GOT3 (cell line): Measurements from ENCODE around the gene GCGR.

Source experiments
- DNase-seq: peaks from one replicate; lab custom pipeline; 2025; ENCODE audit warnings: mixed read lengths; lab: John Stamatoyannopoulos, UW

The GCGR gene

GRCh38 chr17:81846743-81847689 is 43.1 kb downstream of the GCGR start:
- DNase-seq: no peak

GRCh38 chr17:81849457-81849856 is 45.5 kb downstream of the GCGR start:
- DNase-seq: no peak

DNA sequence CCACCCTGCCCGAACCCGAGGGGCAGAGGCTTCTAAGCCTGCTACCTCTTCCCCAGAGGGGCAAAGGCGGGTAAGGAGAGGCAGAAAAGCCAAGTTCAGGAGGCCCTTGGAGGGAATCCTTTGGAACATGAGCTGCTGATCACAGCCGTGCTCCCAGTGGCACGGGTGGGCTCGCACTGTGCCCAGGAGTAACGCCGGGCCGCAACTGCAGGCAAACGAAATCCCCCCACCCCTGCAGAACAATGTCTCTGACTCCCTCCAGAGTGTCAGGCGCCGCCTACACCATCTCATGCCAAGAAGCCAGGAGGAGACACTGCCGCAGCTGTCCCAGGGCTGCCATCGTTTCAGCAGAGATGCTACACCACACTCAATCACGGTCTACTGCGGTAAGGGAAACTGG is 47.5 kb downstream of the GCGR start:
- DNase-seq: no peak

DNA sequence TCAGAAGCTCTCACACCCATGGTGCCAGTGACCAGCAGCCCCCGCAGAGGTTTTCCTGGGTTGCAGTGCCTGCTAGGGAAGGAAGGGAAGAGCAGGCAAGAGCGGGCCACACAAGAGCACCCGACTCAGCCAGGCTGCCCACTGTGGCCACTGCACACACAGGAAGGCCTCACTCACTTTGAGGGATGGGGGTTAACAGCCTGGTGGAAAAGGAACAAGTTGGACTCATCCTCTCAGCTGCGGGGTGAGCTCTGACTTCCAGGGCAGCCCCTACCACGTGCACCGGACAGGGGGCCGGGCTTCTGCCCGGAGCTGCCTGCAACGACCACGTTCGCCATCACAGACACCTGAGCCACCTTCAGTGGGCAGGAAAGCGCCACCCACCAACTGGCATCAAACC is 48.3 kb downstream of the GCGR start:
- no peak for DNase-seq

GRCh38 chr17:81854974-81855774 is 51.2 kb downstream of the GCGR start:
- no peak for DNase-seq

DNA sequence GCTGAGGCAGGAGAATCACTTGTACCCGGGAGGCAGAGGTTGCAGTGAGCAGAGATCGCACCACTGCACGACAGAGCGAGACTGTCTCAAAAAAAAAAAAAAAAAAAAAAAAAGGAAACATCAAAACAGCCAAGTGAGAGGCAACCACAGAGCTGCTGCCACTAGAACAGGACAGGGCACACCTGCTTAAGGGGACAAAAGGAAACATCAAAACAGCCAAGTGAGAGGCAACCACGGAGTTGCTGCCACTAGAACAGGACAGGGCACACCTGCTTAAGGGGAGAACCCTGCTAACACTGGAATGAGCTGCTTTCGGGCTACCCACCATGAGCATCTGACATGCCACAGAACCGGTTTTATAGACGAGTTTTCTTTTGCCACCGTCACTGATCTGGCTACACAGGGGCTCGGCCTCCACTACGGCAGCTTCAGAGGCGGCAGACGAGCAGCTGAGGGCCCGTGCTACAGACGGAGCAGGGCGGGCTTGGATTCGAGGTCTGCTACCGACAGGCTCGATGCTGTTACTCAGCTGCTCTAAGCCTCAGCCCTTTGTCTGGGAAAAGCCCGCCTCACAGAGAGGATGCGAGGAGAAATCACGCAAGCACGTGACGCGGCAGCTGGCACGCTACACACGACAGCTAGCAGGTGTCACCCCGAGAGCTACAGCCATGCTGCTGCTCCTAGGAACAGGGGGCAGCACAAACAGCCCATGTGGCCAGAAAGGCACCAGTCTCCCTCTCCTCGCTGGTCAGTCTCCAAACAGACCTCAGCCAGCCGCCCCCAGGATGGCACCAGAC is 54.4 kb downstream of the GCGR start:
- DNase-seq: no peak

DNA sequence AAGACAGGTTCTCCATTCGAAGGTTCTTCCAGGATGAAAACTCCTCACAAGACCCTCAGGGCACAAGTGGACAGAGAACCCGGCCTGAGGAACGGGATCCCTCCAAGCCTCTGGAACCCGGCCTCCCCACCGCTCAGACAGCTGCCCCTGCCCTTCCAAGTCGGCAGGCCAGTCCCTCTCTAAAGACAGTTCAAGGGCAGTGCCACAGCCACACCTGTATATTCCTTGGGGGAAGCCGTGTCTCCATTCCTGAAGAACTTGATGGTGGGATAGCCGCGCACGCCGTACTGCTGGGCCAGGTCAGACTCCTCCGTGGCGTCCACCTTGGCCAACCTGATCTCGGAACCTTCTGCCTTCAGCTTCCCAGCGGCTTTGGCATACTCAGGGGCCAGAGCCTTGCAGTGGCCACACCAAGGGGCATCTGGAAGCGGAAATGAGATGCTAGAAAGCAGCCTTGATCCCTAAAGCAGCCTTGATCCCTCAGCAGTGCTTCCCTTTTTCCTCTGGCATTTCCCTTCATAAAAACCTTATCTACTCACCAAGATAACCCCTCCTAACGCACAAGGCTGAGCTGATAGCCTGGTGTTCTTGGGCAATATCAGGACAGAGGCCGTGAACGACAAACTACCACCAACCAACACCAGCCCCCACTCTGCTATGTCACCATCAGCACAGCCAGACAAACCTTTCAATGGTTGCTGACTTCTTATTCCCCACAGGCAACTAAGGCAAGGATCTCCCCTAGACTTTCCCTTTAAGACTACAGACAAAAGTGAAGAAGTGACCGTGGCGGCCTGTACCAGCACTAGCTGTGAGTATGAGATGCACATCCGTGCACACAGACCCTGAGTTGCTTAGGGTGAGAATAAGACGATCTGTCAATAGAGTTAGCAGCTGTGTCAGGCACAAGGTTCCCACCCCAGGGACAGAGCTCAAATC is 55.3 kb downstream of the GCGR start:
- DNase-seq: no peak

DNA sequence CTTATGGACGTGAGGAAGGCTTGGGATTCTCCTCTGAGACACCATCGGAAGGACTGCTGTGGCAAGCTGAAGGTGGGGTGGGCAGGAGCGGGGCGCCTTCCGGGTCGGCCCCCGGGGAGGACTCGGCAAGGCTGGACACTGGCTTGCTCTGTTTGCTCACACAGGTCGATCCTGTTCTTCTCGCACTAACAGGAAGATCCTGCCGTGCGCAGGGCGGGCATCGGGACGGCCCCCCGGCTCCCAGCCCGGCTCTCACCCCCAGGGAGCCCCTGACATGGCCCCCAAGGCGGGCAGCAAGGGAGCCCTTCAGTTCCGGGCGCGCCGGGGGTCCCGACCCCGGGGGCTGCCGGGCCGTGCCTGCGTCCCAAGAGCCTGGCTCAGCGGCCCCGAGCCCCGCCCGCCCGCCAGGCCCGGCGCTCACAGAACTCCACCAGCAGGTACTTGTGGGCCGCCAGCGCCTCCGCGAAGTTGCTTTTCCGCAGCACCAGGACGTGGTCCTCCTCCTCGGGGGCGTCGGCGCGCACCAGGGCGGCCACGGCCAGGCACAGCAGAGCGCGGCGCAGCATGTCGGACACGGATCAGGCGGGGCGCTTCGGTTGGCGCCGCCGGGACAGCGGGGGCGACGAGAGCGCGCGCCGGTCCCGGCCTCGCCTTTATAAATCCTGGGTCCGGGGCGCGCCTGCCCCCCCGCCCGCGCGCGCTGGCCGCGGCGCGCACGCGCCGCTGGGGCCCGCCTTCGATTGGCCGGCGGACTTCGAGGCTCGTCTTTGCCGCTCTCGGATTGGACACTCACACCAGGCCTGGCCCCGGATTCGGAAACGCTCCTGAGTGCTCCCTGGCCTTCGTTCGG is 56.2 kb downstream of the GCGR start, which contains the start of gene P4HB:
Gene P4HB, minus strand, starts transcription at position 630 of the 850 bp plus-strand sequence. Its CDS starts 64 bp downstream, at position 566.
- no peak for DNase-seq

GRCh38 chr17:81860756-81861568 is 57.0 kb downstream of the GCGR start:
- DNase-seq: peak; percentile 97

GRCh38 chr17:81863123-81863675 is 59.2 kb downstream of the GCGR start:
- DNase-seq: no peak
